Gastroesophageal sphincter (tissue), 4 donors: ENCODE measurements around the gene GALNTL6. TPM values are rescaled to one million over a fixed set of nuclear protein-coding genes. Genes with fewer than 3 reads are reported as not detected.

Experiments
- ATAC-seq: fragments of 150-250 bp; one replicate; pipeline ENCODE4 v1.9.1; 2016; ENCODE audit warnings: mild to moderate bottlenecking, moderate library complexity
- H3K27ac ChIP-seq, 4 donors: fragments of 200-600 bp; sonication (generic) in 3 of 4; 1 replicate in 3 of 4; 2 replicates in 1 of 4; pipeline ENCODE4 v1.5.1; 2016 to 2019
- H3K27me3 ChIP-seq: fragments of 200-600 bp; sonication (generic); one replicate; pipeline ENCODE4 v1.5.1; 2019
- H3K36me3 ChIP-seq, 2 donors: fragments of 200-600 bp; sonication (generic); one replicate each; pipeline ENCODE4 v1.5.1; 2019; ENCODE audit warnings: control low read depth in 1 of 2
- H3K4me1 ChIP-seq, 3 donors: fragments of 200-600 bp; sonication (generic); 1 replicate in 2 of 3; 2 replicates in 1 of 3; pipeline ENCODE4 v1.5.1; 2016 to 2019; ENCODE audit warnings: control low read depth in 2 of 3
- H3K4me3 ChIP-seq, 2 donors: fragments of 200-600 bp; sonication (generic); one replicate each; pipeline ENCODE4 v1.5.1; 2019; ENCODE audit warnings: mild to moderate bottlenecking in 1 of 2, moderate library complexity in 1 of 2
- H3K9me3 ChIP-seq, 3 donors: fragments of 200-600 bp; sonication (generic); one replicate each; pipeline ENCODE4 v1.5.1; 2017 to 2019; ENCODE audit warnings: control low read depth in 2 of 3
- CTCF ChIP-seq, 4 experiments: fragments of 200-600 bp in 2 of 4; fragments of 450-650 bp in 2 of 4; sonication (generic) in 1 of 4; IDR thresholded peaks; one replicate each; pipeline ENCODE4 v1.5.1; 2017 to 2019; ENCODE audit warnings: antibody characterized with exemption in 4 of 4, mild to moderate bottlenecking in 2 of 4, moderate library complexity in 2 of 4
- EP300 ChIP-seq: sonication (generic); formaldehyde crosslinking; IDR thresholded peaks from one replicate; pipeline ENCODE4 v1.6.1; 2017; ENCODE audit warnings: antibody characterized with exemption, mild to moderate bottlenecking
- POLR2A ChIP-seq, 2 donors: fragments of 450-650 bp; IDR thresholded peaks; one replicate each; pipeline ENCODE4 v1.6.1; 2017; ENCODE audit warnings: antibody characterized with exemption in 2 of 2, mild to moderate bottlenecking in 2 of 2, moderate library complexity in 1 of 2
- POLR2AphosphoS5 ChIP-seq: sonication (generic); formaldehyde crosslinking; IDR thresholded peaks from one replicate; pipeline ENCODE4 v1.6.1; 2017; ENCODE audit warnings: antibody characterized with exemption
- WGBS, 2 donors: methylation state at CpG; one replicate each; pipeline ENCODE4 v1.1.5; 2018; ENCODE audit warnings: low coverage in 1 of 2; 5-methylcytosine and 5-hydroxymethylcytosine counted together
- total RNA-seq, 4 donors: library from RNA; depleted of rRNA; stranded (reverse); fragments of >200 nt; gene quantifications; one replicate each; pipeline ENCODE4 v1.1.0, GENCODE V29; 2016

GALNTL6 gene
- total RNA-seq, 4 donors from 2014 or later: not detected

- Histone ChIP-seq H3K27me3 (no peaks in the 10 kb centered on the region), H3K9me3 (no peaks in the 10 kb centered on the region), H3K27ac (no peak overlapping the region), H3K4me3 (no peak overlapping the region), H3K36me3 (no peaks in the 10 kb centered on the region), H3K4me1 (no peaks in the 10 kb centered on the region)
- ATAC-seq: no peak
- no peak for TF ChIP-seq POLR2A (IDR thresholded peaks at IDR 0.05)
- TF ChIP-seq CTCF (IDR thresholded peaks at IDR 0.05): no peak
Observed at GRCh38 chr4:171978216-171978615, 165.0 kb downstream of the GALNTL6 start.

- Histone ChIP-seq H3K9me3 (no peaks in the 10 kb centered on the region), H3K27me3 (no peaks in the 10 kb centered on the region), H3K4me1 (no peaks in the 10 kb centered on the region), H3K27ac (no peak overlapping the region), H3K4me3 (no peak overlapping the region), H3K36me3 (no peaks in the 10 kb centered on the region)
- TF ChIP-seq CTCF (IDR thresholded peaks at IDR 0.05) (no peak), POLR2AphosphoS5 (no peak), POLR2A (IDR thresholded peaks at IDR 0.05) (no peak), EP300 (no peak)
- ATAC-seq: no peak
- 26 to 45% methylated on average over 1 to 2 of the region's 2 CpGs for WGBS, 2 donors
Observed at GRCh38 chr4:171979461-171979860, 166.3 kb downstream of the GALNTL6 start.

GRCh38 chr4:171981185-171981584 is 168.0 kb downstream of the GALNTL6 start:
- no peak overlapping the region for H3K27ac ChIP-seq
- no peaks in the 10 kb centered on the region for H3K27me3 ChIP-seq
- H3K4me3 ChIP-seq: no peak overlapping the region
- H3K4me1 ChIP-seq: no peaks in the 10 kb centered on the region
- no peaks in the 10 kb centered on the region for H3K9me3 ChIP-seq
- TF ChIP-seq POLR2AphosphoS5 (no peak), EP300 (no peak), CTCF (IDR thresholded peaks at IDR 0.05) (no peak), POLR2A (IDR thresholded peaks at IDR 0.05) (no peak)
- H3K36me3 ChIP-seq: no peaks in the 10 kb centered on the region
- no peak for ATAC-seq

GRCh38 chr4:171983935-171984805 is 171.0 kb downstream of the GALNTL6 start:
- ATAC-seq: no peak
- WGBS, 2 donors: 60 to 80% methylated on average over 2 of the region's 5 CpGs
- Histone ChIP-seq H3K36me3 (no peaks in the 10 kb centered on the region), H3K9me3 (no peaks in the 10 kb centered on the region), H3K4me3 (no peak overlapping the region), H3K4me1 (no peaks in the 10 kb centered on the region), H3K27me3 (no peaks in the 10 kb centered on the region), H3K27ac (no peak overlapping the region)
- no peak for TF ChIP-seq EP300

- H3K4me3 ChIP-seq: no peak overlapping the region
- no peak for ATAC-seq
- H3K36me3 ChIP-seq: no peaks in the 10 kb centered on the region
- no peaks in the 10 kb centered on the region for H3K4me1 ChIP-seq
- H3K27me3 ChIP-seq: no peaks in the 10 kb centered on the region
- H3K27ac ChIP-seq: no peak overlapping the region
- 27 to 40% methylated on average over 1 to 2 of the region's 2 CpGs for WGBS, 2 donors
- no peaks in the 10 kb centered on the region for H3K9me3 ChIP-seq
- TF ChIP-seq POLR2A (IDR thresholded peaks at IDR 0.05) (no peak), POLR2AphosphoS5 (no peak), EP300 (no peak), CTCF (IDR thresholded peaks at IDR 0.05) (no peak)
Observed at GRCh38 chr4:171985129-171985528, 171.9 kb downstream of the GALNTL6 start.
